SU-DHL-6 (cell line): ENCODE results near the gene DCC.

ENCODE experiments used
- H2AFZ ChIP-seq: fragments of 200-600 bp; sonication (generic); 2 replicates; pipeline ENCODE4 v1.6.1; 2014; ENCODE audit warnings: low read depth, mild to moderate bottlenecking, moderate library complexity, mixed read lengths, antibody characterized with exemption, low read length; ENCODE audit not compliant: severe bottlenecking
- H3F3A ChIP-seq: fragments of 200-600 bp; shearing (Covaris generic); 2 replicates; pipeline ENCODE4 v1.6.0; 2016; ENCODE audit warnings: antibody characterized with exemption, mild to moderate bottlenecking; ENCODE audit not compliant: insufficient read depth
- H3K27ac ChIP-seq: fragments of 200-600 bp; sonication (generic); 2 replicates; pipeline ENCODE4 v1.5.1; 2016; ENCODE audit warnings: low read depth, mild to moderate bottlenecking, low read length, moderate library complexity, mixed read lengths
- H3K27me3 ChIP-seq: fragments of 200-600 bp; sonication (generic), shearing (Covaris generic); 2 replicates; pipeline ENCODE4 v1.6.0; 2014; ENCODE audit warnings: mild to moderate bottlenecking, low read length
- H3K36me3 ChIP-seq: fragments of 200-600 bp; sonication (generic); 2 replicates; pipeline ENCODE4 v1.6.1; 2014; ENCODE audit warnings: mild to moderate bottlenecking, low read length, mixed read lengths
- H3K4me2 ChIP-seq: fragments of 300-600, 200-600 bp; shearing (Covaris generic), sonication (generic); 2 replicates; pipeline ENCODE4 v1.6.0; 2014; ENCODE audit warnings: low read length, low read depth, mild to moderate bottlenecking; ENCODE audit not compliant: poor library complexity, severe bottlenecking
- H3K4me3 ChIP-seq: fragments of 200-600 bp; sonication (generic); 2 replicates; pipeline ENCODE4 v1.5.1; 2014; ENCODE audit warnings: antibody characterized with exemption, low read length, mild to moderate bottlenecking, mixed read lengths; ENCODE audit not compliant: insufficient read depth, poor library complexity, severe bottlenecking
- H3K79me2 ChIP-seq: fragments of 200-600 bp; sonication (generic); 2 replicates; pipeline ENCODE4 v1.6.1; 2014; ENCODE audit warnings: mild to moderate bottlenecking, low read length, moderate library complexity; ENCODE audit not compliant: insufficient read depth
- H3K9ac ChIP-seq: fragments of 200-600 bp; sonication (generic); 2 replicates; pipeline ENCODE4 v1.7.0; 2014; ENCODE audit warnings: mild to moderate bottlenecking, low read length
- H3K9me2 ChIP-seq: fragments of 200-600 bp; sonication (generic); replicated peaks from 2 replicates; pipeline ENCODE4 v1.6.1; 2014; ENCODE audit warnings: low read length; ENCODE audit not compliant: insufficient read depth
- H3K9me3 ChIP-seq: fragments of 200-600 bp; sonication (generic); 2 replicates; pipeline ENCODE4 v1.6.1; 2014; ENCODE audit warnings: low read length, mixed read lengths; ENCODE audit not compliant: insufficient read depth
- H4K20me1 ChIP-seq: fragments of 200-600 bp; sonication (generic); 2 replicates; pipeline ENCODE4 v1.6.1; 2014; ENCODE audit warnings: low read depth, mild to moderate bottlenecking, antibody characterized with exemption, low read length, moderate library complexity, mixed read lengths
- EZH2phosphoT487 ChIP-seq: fragments of 200-600 bp; sonication (generic), shearing (Covaris generic); conservative IDR thresholded peaks from 2 replicates; pipeline ENCODE4 v1.6.1; 2018; ENCODE audit warnings: mild to moderate bottlenecking, antibody characterized with exemption, low read length, moderate library complexity, mixed read lengths
- TF ChIP-seq, protein P1 (sequence below): fragments of 200-600 bp; sonication (generic); IDR thresholded peaks from one replicate; pipeline ENCODE4 v1.5.1; 2017; ENCODE audit warnings: antibody characterized with exemption, mild to moderate bottlenecking, low read length, moderate library complexity; ENCODE audit not compliant: insufficient read depth, poor library complexity, severe bottlenecking

The DCC gene

GRCh38 chr18:52415131-52415530, 75.1 kb downstream of the DCC start:
- Histone ChIP-seq H3K9ac (no peak overlapping the region), H3K27me3 (no peaks in the 10 kb centered on the region), H3K4me3 (no peak overlapping the region), H3F3A (no peaks in the 10 kb centered on the region), H3K79me2 (no peaks in the 10 kb centered on the region), H4K20me1 (no peaks in the 10 kb centered on the region), H3K9me3 (no peaks in the 10 kb centered on the region), H3K36me3 (no peaks in the 10 kb centered on the region), H2AFZ (no peak overlapping the region), H3K9me2 (no peaks in the 10 kb centered on the region), H3K27ac (no peak overlapping the region), H3K4me2 (no peak overlapping the region)
- TF ChIP-seq EZH2phosphoT487 = no peak
- TF ChIP-seq, protein P1, sequence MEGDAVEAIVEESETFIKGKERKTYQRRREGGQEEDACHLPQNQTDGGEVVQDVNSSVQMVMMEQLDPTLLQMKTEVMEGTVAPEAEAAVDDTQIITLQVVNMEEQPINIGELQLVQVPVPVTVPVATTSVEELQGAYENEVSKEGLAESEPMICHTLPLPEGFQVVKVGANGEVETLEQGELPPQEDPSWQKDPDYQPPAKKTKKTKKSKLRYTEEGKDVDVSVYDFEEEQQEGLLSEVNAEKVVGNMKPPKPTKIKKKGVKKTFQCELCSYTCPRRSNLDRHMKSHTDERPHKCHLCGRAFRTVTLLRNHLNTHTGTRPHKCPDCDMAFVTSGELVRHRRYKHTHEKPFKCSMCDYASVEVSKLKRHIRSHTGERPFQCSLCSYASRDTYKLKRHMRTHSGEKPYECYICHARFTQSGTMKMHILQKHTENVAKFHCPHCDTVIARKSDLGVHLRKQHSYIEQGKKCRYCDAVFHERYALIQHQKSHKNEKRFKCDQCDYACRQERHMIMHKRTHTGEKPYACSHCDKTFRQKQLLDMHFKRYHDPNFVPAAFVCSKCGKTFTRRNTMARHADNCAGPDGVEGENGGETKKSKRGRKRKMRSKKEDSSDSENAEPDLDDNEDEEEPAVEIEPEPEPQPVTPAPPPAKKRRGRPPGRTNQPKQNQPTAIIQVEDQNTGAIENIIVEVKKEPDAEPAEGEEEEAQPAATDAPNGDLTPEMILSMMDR = no peak

DNA sequence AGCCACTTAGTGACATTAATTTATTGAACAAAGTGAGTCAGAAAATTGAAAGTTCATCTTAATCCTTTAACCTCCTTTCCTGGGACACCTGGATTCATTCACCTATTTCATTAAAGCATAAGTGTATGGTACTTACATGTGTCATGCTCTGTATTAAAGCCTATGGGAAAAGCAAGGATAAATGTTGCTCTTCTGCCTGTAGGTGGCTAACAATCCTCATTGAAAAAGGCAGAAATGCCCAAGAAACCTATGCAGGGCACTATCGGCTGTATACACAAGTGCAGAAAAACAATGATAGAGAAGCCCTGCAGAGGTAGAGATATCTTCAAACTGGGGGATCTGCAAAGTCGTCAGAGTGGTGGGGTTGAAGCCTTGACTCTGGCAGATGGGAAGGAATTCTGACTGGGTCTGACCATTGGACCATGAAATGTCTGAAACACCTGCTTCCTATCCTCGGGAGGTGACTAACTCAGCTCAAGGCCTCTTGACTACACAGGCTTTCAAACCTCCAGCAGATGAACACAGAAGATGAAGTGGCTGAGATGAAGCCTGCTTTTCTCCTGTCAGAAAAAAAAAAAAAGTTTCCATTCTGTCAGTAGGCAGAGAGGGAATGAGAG, 83.1 kb downstream of the DCC start:
- Histone ChIP-seq H3K9me2 (no peaks in the 10 kb centered on the region), H3K27ac (no peak overlapping the region), H3F3A (no peaks in the 10 kb centered on the region), H3K36me3 (no peaks in the 10 kb centered on the region), H3K9me3 (no peaks in the 10 kb centered on the region), H3K79me2 (no peaks in the 10 kb centered on the region), H3K27me3 (no peaks in the 10 kb centered on the region), H2AFZ (no peak overlapping the region), H3K9ac (no peak overlapping the region), H3K4me3 (no peak overlapping the region), H4K20me1 (no peaks in the 10 kb centered on the region), H3K4me2 (no peak overlapping the region)
- TF ChIP-seq, protein P1 = no peak
- no peak for TF ChIP-seq EZH2phosphoT487

- no peaks in the 10 kb centered on the region for H3K9me3 ChIP-seq
- no peak overlapping the region for H2AFZ ChIP-seq
- no peaks in the 10 kb centered on the region for H3K27me3 ChIP-seq
- no peaks in the 10 kb centered on the region for H3K9me2 ChIP-seq
- TF ChIP-seq, protein P1 = no peak
- TF ChIP-seq EZH2phosphoT487 = no peak
- no peak overlapping the region for H3K4me3 ChIP-seq
- H4K20me1 ChIP-seq = no peaks in the 10 kb centered on the region
- H3K9ac ChIP-seq = no peak overlapping the region
- H3K4me2 ChIP-seq = no peak overlapping the region
- no peaks in the 10 kb centered on the region for H3K79me2 ChIP-seq
- no peak overlapping the region for H3K27ac ChIP-seq
- H3K36me3 ChIP-seq = no peaks in the 10 kb centered on the region
- H3F3A ChIP-seq = no peaks in the 10 kb centered on the region
Observed at GRCh38 chr18:52426041-52426440, 86.0 kb downstream of the DCC start.
